Esophagus squamous epithelium (tissue), 5 donors: ENCODE results near the gene ZIC4. TPM values are rescaled to one million over a fixed set of nuclear protein-coding genes. Genes with fewer than 3 reads are reported as not detected.

Experiments used
- DNase-seq: peaks from one replicate; lab custom pipeline; 2025; lab: John Stamatoyannopoulos, UW
- H3K27ac ChIP-seq, 4 donors: fragments of 200-600 bp; sonication (generic); one replicate each; pipeline ENCODE4 v1.5.1; 2016 to 2019; ENCODE audit warnings: mild to moderate bottlenecking in 1 of 4
- H3K27me3 ChIP-seq, 4 donors: fragments of 200-600 bp; sonication (generic); 1 replicate in 3 of 4; 2 replicates in 1 of 4; pipeline versions ENCODE4 v1.5.1 to v1.6.0; 2017 to 2021; ENCODE audit warnings: antibody characterized with exemption in 1 of 4
- H3K36me3 ChIP-seq, 3 donors: fragments of 200-600 bp; sonication (generic); one replicate each; pipeline ENCODE4 v1.5.1; 2016 to 2019
- H3K4me1 ChIP-seq, 3 donors: fragments of 200-600 bp; sonication (generic); one replicate each; pipeline ENCODE4 v1.5.1; 2017 to 2019
- H3K4me3 ChIP-seq, 4 donors: fragments of 200-600 bp; sonication (generic); 1 replicate in 3 of 4; 2 replicates in 1 of 4; pipeline ENCODE4 v1.5.1; 2016 to 2019; ENCODE audit warnings: mild to moderate bottlenecking in 2 of 4, moderate library complexity in 1 of 4
- H3K9me3 ChIP-seq, 3 donors: fragments of 200-600 bp; sonication (generic); one replicate each; pipeline ENCODE4 v1.5.1; 2016 to 2019
- CTCF ChIP-seq, 6 experiments: fragments of 450-650 bp in 4 of 6; fragments of 200-600 bp in 2 of 6; sonication (generic) in 2 of 6; IDR thresholded peaks; one replicate each; pipeline ENCODE4 v1.5.1; 2016 to 2019; ENCODE audit warnings: antibody characterized with exemption in 6 of 6, mild to moderate bottlenecking in 4 of 6, moderate library complexity in 4 of 6
- POLR2A ChIP-seq, 4 donors: fragments of 450-650 bp; IDR thresholded peaks; one replicate each; pipeline ENCODE4 v1.6.1; 2017; ENCODE audit warnings: antibody characterized with exemption in 4 of 4, mild to moderate bottlenecking in 4 of 4, moderate library complexity in 3 of 4
- WGBS, 2 donors: methylation state at CpG; one replicate each; pipeline ENCODE4 v1.1.5; 2018; 5-methylcytosine and 5-hydroxymethylcytosine counted together
- intact Hi-C: fragments of 100-400 bp; cut with DNase I; formaldehyde crosslinking; loops from one replicate; pipeline ENCODE4 v1.15.0; 2022
- total RNA-seq, 4 donors: library from RNA; depleted of rRNA; stranded (reverse); fragments of >200 nt; gene quantifications; one replicate each; pipeline ENCODE4 v1.1.0, GENCODE V29; 2016
- donor health status: DM: yes; HTN: yes; CAD: no.

The ZIC4 gene
- total RNA-seq, 4 donors from 2014 or later, result not detected

- no peaks in the 10 kb centered on the region for H3K9me3 ChIP-seq
- peaks cover 0 to 100% (median 28%) of the 10 kb centered on the region in 4 donors for H3K27me3 ChIP-seq
- no peak for DNase-seq
- no peaks in the 10 kb centered on the region for H3K4me1 ChIP-seq
- TF ChIP-seq POLR2A (IDR thresholded peaks at IDR 0.05), result no peak
- TF ChIP-seq CTCF (IDR thresholded peaks at IDR 0.05), result no peak
- no peak overlapping the region for H3K4me3 ChIP-seq
- H3K36me3 ChIP-seq, result no peaks in the 10 kb centered on the region
- intact Hi-C loops, result no loop called here
- 6% methylated on average over 2 of the region's 2 CpGs for WGBS, 2 donors
- no peak overlapping the region for H3K27ac ChIP-seq
Measured at GRCh38 chr3:147368151-147368550, 38.2 kb downstream of the ZIC4 start.

GRCh38 chr3:147367676-147368075 lies 38.7 kb downstream of the ZIC4 start:
- Histone ChIP-seq H3K27ac (no peak overlapping the region), H3K4me1 (no peaks in the 10 kb centered on the region), H3K27me3 (peaks cover 0 to 99% (median 26%) of the 10 kb centered on the region in 4 donors), H3K36me3 (no peaks in the 10 kb centered on the region), H3K9me3 (no peaks in the 10 kb centered on the region), H3K4me3 (no peak overlapping the region)
- TF ChIP-seq CTCF (IDR thresholded peaks at IDR 0.05) (no peak), POLR2A (IDR thresholded peaks at IDR 0.05) (no peak)
- intact Hi-C loops, result no loop called here
- DNase-seq, result no peak
- 7 to 27% methylated on average over 1 of the region's 1 CpG for whole genome bisulfite sequencing, 2 donors

- Histone ChIP-seq H3K27ac (no peak overlapping the region), H3K4me1 (peaks cover 0 to 5% (median 0%) of the 10 kb centered on the region in 3 donors), H3K36me3 (no peaks in the 10 kb centered on the region), H3K9me3 (no peaks in the 10 kb centered on the region), H3K4me3 (no peak overlapping the region), H3K27me3 (peaks cover 0 to 94% (median 26%) of the 10 kb centered on the region in 4 donors)
- intact Hi-C loops, result no loop called here
- 26 to 39% methylated on average over 6 of the region's 6 CpGs for WGBS, 2 donors
- TF ChIP-seq POLR2A (IDR thresholded peaks at IDR 0.05), result no peak
- no peak for TF ChIP-seq CTCF (IDR thresholded peaks at IDR 0.05)
- no peak for DNase-seq
Measured at GRCh38 chr3:147365196-147366115, 40.9 kb downstream of the ZIC4 start.

GRCh38 chr3:147364771-147365170 lies 41.6 kb downstream of the ZIC4 start:
- peaks cover 0 to 5% (median 0%) of the 10 kb centered on the region in 3 donors for H3K4me1 ChIP-seq
- DNase-seq, result no peak
- no peak overlapping the region for H3K27ac ChIP-seq
- no peaks in the 10 kb centered on the region for H3K36me3 ChIP-seq
- TF ChIP-seq CTCF (IDR thresholded peaks at IDR 0.05) (no peak), POLR2A (IDR thresholded peaks at IDR 0.05) (no peak)
- intact Hi-C loops, result no loop called here
- 34 to 37% methylated on average over 1 of the region's 1 CpG for WGBS, 2 donors
- no peaks in the 10 kb centered on the region for H3K9me3 ChIP-seq
- peaks cover 0 to 94% (median 23%) of the 10 kb centered on the region in 4 donors for H3K27me3 ChIP-seq
- no peak overlapping the region for H3K4me3 ChIP-seq
